Measurements from ENCODE around the gene HMGCL. TPM values are rescaled to one million over a fixed set of nuclear protein-coding genes. Genes with fewer than 3 reads are reported as not detected.

The HMGCL gene
- total and polyA plus RNA-seq, 2 of the 13 experiments (the other 11 are each of a cell fraction or from before 2014, with no cell fraction given): 21.3 to 41.4 TPM

DNA sequence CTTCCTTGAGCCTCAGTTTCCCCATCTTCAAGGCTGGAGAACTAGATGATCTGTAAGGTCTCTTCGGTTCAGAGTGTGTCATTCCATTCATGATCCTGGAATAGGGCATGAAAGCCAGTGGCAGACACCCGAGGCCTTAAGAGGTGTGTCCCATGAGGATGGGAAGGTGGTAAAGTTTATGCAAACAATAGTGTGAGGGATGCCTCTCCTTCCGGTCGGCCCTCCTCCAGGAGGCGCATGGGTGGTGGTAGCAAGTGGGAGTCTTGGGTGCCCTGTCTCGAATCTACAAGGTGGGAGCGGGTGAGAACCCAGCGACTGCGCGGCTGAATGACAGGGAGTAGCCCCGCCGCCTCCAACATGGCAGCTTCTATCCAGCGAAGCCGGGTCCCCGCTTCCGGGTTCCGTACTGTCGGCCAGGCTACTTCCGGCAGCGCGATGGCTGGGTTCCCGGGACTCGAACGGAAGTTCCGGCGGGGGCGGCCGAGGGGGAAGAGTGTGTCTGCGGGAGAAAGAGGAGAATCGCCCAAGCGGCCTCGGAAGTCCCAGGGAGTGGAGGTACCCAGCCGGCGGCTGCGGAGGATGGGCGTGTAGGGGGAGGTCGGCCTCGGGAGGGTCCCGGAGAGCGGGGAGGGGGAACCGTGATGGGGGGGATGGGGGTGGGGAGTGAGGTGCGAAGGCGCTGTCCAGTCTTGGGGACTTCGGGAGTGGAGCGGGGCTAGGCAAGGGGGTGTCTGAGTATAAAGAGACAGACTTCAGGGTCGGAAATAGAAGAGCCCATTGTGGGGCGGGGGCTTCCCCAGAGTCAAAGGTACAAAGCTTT lies 34.3 kb downstream of the HMGCL start, which contains the start of gene LYPLA2 (continued):
- peak; percentile 38; the same call in 1 of the 2 replicates for TF ChIP-seq FIP1L1 (IDR thresholded peaks at IDR 0.05; ENCODE audit: borderline replicate concordance, insufficient read depth, low read depth, low read length)
- TF ChIP-seq ZNF260 (CRISPR knock-in tag; IDR thresholded peaks at IDR 0.05; ENCODE audit: borderline replicate concordance, low read depth): no peak
- no peak for TF ChIP-seq ZNF841 (CRISPR knock-in tag; IDR thresholded peaks at IDR 0.05; ENCODE audit: borderline replicate concordance)
- TF ChIP-seq ZKSCAN5 (CRISPR knock-in tag; IDR thresholded peaks at IDR 0.05): no peak
- TF ChIP-seq, protein P1, sequence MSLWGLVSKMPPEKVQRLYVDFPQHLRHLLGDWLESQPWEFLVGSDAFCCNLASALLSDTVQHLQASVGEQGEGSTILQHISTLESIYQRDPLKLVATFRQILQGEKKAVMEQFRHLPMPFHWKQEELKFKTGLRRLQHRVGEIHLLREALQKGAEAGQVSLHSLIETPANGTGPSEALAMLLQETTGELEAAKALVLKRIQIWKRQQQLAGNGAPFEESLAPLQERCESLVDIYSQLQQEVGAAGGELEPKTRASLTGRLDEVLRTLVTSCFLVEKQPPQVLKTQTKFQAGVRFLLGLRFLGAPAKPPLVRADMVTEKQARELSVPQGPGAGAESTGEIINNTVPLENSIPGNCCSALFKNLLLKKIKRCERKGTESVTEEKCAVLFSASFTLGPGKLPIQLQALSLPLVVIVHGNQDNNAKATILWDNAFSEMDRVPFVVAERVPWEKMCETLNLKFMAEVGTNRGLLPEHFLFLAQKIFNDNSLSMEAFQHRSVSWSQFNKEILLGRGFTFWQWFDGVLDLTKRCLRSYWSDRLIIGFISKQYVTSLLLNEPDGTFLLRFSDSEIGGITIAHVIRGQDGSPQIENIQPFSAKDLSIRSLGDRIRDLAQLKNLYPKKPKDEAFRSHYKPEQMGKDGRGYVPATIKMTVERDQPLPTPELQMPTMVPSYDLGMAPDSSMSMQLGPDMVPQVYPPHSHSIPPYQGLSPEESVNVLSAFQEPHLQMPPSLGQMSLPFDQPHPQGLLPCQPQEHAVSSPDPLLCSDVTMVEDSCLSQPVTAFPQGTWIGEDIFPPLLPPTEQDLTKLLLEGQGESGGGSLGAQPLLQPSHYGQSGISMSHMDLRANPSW (CRISPR knock-in tag; IDR thresholded peaks at IDR 0.05; ENCODE audit: borderline replicate concordance): no peak
- TF ChIP-seq CEBPG (CRISPR knock-in tag; IDR thresholded peaks at IDR 0.05): peak; percentile 3; the same call in 1 of the 2 replicates
- TF ChIP-seq, protein P2, sequence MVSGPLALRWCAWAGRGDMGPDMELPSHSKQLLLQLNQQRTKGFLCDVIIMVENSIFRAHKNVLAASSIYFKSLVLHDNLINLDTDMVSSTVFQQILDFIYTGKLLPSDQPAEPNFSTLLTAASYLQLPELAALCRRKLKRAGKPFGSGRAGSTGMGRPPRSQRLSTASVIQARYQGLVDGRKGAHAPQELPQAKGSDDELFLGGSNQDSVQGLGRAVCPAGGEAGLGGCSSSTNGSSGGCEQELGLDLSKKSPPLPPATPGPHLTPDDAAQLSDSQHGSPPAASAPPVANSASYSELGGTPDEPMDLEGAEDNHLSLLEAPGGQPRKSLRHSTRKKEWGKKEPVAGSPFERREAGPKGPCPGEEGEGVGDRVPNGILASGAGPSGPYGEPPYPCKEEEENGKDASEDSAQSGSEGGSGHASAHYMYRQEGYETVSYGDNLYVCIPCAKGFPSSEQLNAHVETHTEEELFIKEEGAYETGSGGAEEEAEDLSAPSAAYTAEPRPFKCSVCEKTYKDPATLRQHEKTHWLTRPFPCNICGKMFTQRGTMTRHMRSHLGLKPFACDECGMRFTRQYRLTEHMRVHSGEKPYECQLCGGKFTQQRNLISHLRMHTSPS (CRISPR knock-in tag; IDR thresholded peaks at IDR 0.05; ENCODE audit: low read depth): peak; percentile 13; the same call in 1 of the 2 replicates
- TF ChIP-seq AGO2 (optimal IDR thresholded peaks at IDR 0.05; ENCODE audit: low read depth, low read length): peak; percentile 90
- no peak for TF ChIP-seq HOXD1 (CRISPR knock-in tag; IDR thresholded peaks at IDR 0.05)
- TF ChIP-seq KDM5A (IDR thresholded peaks at IDR 0.05; ENCODE audit: borderline replicate concordance, low read length): no peak; the same call in 1 of the 2 replicates
- TF ChIP-seq ATAD3A (CRISPR knock-in tag; IDR thresholded peaks at IDR 0.05): no peak
- TF ChIP-seq TGIF2 (CRISPR knock-in tag; IDR thresholded peaks at IDR 0.05): peak; percentile 51; the same call in 1 of the 2 replicates
- TF ChIP-seq ESRRA (CRISPR knock-in tag; IDR thresholded peaks at IDR 0.05; ENCODE audit: low read depth): no peak
- TF ChIP-seq HDAC6 (IDR thresholded peaks at IDR 0.05; ENCODE audit: low read depth, low read length): no peak
- TF ChIP-seq REXO4 (CRISPR knock-in tag; IDR thresholded peaks at IDR 0.05; ENCODE audit: borderline replicate concordance): no peak
- TF ChIP-seq, protein P3, sequence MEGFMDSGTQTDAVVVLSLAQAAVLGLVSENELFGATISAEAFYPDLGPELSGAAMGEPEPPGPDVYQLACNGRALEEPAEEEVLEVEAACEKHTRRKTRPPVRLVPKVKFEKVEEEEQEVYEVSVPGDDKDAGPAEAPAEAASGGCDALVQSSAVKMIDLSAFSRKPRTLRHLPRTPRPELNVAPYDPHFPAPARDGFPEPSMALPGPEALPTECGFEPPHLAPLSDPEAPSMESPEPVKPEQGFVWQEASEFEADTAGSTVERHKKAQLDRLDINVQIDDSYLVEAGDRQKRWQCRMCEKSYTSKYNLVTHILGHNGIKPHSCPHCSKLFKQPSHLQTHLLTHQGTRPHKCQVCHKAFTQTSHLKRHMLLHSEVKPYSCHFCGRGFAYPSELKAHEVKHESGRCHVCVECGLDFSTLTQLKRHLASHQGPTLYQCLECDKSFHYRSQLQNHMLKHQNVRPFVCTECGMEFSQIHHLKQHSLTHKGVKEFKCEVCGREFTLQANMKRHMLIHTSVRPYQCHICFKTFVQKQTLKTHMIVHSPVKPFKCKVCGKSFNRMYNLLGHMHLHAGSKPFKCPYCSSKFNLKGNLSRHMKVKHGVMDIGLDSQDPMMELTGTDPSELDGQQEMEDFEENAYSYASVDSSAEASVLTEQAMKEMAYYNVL (CRISPR knock-in tag; IDR thresholded peaks at IDR 0.05; ENCODE audit: borderline replicate concordance): no peak
- TF ChIP-seq SRSF9 (IDR thresholded peaks at IDR 0.05; ENCODE audit: borderline replicate concordance, insufficient read depth, low read depth, low read length, poor library complexity, severe bottlenecking): no peak
- TF ChIP-seq MAFF (IDR thresholded peaks at IDR 0.05; ENCODE audit: low read depth, low read length): no peak
- 0 out of 2 replicates have a peak, but pooled peaks have one; percentile 47 for TF ChIP-seq SALL2 (CRISPR knock-in tag; IDR thresholded peaks at IDR 0.05)
- TF ChIP-seq ZNF569 (CRISPR knock-in tag; IDR thresholded peaks at IDR 0.05; ENCODE audit: borderline replicate concordance): no peak
- 0 out of 2 replicates have a peak, but pooled peaks have one; percentile 20 for TF ChIP-seq ZNF350 (CRISPR knock-in tag; IDR thresholded peaks at IDR 0.05; ENCODE audit: borderline replicate concordance, low read depth)
- no peak for TF ChIP-seq SMYD3 (CRISPR knock-in tag; IDR thresholded peaks at IDR 0.05)
- peak; percentile 75 for TF ChIP-seq IRF2 (CRISPR knock-in tag; IDR thresholded peaks at IDR 0.05)
